Measurements from ENCODE around the gene MUSK.
"Not testable (repeated sequence)": the region's sequence is repeated elsewhere in the genome, so short reads cannot be mapped to it uniquely, and the experiment has no call there.

MUSK gene

DNA sequence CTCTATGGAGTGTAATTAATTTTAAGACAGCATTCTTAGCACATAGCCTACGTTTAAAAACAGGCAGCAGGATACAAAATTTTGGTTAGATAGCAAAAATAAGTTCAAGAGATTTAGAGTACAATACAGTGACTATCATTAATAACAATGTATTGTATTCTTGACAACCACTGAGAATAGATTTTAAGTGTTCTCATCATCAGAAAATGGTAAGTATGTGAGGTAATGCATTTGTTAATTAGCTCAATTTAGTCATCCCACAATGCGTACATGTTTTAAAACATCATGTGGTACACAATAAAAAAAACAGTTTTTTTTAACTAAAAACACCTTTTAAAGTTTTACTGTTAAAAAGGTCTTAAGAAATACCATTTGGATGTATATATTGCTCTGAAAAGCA is 94.2 kb downstream of the MUSK start:
- no peak for DNase-seq (ENCODE audit: low spot score)

DNA sequence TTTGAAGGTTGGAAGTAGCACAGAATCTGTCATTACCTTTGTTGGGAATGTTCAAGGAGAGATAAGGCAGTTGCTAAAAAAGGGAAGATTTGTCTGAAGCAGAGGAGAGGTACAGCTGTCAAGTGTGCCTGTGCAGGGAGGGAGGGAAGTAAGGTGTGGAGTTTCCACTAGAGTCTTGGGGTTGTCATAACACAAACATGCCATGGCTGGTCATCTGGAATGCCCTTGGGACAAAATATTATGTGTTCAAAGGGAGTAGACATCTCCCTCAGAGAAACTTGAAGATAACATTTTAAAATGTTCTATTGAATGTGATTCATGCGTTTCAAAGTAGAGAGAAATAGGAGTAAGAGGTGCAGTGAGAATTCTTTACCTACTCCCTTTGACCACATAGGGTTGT is 95.0 kb downstream of the MUSK start:
- DNase-seq (ENCODE audit: low spot score): no peak

DNA sequence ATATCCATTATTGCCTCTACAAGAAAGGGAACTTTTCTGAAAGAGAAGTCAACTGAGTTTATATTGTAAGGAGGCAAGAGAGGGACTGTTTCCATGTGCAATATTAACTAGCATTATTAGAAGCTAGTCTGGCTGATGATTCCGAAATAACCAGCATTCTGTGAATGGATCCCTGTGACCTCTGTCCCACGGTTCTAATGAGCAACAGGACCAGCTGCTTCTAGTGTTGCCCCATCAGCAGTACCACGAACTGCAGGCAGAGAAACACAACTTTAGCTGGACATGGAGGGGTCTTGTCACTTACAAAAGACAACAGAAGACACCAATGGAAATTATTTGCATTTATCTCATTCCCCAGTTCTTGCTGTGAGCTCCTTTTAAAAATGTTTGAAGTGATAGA is 95.4 kb downstream of the MUSK start:
- no peak for DNase-seq (ENCODE audit: low spot score)

DNA sequence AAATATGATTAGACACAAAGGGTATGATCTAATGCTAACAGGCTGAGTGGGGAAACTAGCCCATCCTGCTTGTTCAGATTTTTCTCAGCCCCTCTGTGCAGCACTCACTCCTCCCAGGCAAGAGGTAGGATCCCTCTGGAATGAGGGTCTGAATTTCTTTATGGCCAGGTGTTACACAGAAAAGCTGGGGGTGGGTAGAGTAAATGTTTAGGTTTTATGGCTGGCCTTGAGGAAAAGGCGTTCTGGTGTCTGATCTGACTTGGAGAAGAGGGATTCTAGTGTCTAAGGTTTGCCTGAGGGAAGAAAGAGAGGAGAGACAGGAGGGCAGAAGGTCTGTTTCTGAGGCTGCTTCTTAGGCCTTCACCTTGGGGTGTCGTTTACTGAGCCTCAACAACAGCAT is 97.3 kb downstream of the MUSK start:
- no peak for DNase-seq (ENCODE audit: low spot score)

DNA sequence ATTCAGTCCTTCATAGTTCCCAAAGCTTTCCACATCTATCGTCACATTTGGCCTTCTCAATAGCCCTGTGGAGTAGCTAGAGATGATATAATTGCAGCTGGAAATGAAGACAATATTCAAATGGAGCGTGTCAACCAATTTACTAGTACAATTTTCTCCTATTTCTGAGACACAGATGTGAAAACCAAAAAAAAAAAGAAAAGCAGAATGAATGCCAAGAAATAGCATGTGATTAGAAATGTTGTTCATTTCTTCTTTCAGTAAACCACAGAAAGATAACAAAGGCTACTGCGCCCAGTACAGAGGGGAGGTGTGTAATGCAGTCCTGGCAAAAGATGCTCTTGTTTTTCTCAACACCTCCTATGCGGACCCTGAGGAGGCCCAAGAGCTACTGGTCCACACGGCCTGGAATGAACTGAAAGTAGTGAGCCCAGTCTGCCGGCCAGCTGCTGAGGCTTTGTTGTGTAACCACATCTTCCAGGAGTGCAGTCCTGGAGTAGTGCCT is 99.0 kb downstream of the MUSK start:
- DNase-seq (ENCODE audit: low spot score): no peak

DNA sequence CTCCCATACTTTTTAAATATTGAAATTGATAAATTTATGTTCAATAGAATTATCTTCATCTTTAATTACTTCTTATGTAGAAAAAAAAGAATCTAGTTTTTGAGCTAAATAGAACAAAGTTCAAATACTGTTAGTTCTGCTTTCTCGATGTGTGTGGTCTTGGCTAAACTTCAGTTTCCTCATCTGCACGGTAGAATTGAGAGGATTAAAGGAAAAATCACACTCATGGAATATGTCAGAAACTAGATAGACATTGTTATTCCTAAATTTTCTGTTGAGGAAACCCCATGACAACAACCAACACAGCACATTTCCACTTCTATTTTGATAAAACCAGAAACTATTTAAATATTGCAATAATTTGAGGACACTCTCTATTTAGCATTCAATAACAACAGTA is 100.3 kb downstream of the MUSK start:
- DNase-seq (ENCODE audit: low spot score): no peak

DNA sequence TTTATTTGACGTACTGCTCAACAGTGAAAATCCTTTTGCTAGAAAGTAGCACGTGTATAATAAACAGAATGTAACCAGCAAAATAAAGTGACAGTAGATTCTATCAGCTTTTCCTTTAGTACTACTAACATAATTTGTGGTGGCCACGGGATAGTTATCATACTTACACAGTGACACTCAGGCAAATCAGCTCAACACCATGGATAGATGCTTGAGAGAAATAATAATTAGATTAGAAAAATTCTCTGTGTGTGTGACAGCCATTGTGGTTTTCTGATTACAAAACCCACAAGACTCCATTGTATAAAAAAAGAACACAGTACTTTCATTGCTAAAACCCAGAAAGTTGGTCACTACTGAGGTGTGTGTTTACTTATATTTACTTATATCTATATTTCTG is 101.1 kb downstream of the MUSK start:
- DNase-seq (ENCODE audit: low spot score): no peak

DNA sequence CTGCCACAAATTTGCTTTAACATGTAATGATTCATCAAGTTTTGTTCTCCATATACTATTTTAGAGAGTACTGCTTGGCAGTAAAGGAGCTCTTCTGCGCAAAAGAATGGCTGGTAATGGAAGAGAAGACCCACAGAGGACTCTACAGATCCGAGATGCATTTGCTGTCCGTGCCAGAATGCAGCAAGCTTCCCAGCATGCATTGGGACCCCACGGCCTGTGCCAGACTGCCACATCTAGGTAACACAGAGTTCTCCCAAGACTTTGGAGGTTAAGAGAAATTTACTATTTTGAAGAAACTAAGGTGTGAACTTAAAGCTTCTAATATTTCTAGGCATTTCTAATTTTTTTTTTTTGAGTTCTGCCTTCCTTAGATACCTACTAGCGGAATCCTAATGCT is 107.1 kb downstream of the MUSK start:
- DNase-seq (ENCODE audit: low spot score): no peak

DNA sequence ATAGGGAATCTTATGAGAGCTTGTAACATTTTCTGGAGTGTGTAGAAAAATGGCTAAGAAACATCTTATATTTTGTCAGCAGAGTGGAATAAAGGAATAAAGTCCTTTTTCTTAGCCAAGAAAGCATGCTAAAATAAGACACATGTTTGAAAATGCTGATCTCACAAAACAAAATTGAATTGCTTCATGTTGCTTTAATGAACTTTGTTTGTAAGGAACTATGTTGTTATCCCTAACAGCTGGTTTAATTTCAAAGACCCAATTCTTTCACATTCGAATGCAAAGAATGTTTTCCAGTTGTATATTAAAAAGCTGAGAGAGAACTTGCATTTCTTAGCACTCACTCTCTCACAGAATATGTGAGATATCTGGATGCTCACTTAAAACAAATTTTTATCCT is 107.6 kb downstream of the MUSK start:
- DNase-seq (ENCODE audit: low spot score): no peak

DNA sequence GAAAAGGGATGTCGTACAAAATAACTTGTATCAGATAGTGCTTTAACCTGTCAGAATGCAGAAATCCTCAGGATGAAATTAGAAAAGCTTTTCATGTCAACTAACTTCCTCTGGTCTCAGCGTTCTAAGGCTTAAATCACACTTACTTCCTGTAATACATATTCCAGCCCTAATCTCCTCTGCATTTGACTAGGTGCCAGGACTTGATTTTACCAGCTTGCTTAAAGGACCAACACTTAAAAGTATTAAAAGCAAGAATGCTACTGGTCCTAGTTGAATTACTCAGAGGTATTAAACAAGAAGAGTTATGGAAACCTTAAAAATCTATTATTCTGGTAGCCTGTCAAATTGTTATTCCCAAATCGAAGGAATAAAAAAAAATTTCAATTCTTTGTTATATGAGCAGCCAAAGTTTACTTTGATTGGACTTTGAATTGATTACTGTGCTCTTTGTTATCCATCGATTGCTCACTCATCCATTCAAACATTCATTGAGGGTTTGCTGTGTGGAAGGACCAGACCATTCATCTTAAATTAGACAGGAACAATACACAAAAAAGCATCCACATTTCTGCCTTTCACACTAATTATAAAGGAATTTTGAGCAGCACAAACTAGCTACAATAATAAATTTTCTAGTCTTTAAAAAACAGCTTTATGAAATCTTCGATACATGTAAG is 108.7 kb downstream of the MUSK start:
- DNase-seq (ENCODE audit: low spot score): no peak

DNA sequence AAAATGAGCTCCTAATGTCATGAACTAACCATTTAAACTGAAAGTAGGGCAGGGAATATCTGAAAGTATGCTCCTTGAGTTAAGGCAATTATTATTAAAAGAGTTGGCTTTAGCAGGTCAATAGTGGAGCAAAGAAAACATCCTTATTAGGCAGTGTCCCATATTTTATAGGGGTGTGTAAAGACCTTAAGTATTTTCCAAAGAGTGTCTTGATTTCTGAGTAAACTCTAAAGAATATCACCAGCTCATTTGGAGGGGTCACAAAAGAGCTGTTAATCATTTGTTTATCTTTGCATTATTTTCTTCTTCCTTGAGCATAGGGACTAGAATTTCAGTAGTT is 109.3 kb downstream of the MUSK start:
- no peak for DNase-seq (ENCODE audit: low spot score)

DNA sequence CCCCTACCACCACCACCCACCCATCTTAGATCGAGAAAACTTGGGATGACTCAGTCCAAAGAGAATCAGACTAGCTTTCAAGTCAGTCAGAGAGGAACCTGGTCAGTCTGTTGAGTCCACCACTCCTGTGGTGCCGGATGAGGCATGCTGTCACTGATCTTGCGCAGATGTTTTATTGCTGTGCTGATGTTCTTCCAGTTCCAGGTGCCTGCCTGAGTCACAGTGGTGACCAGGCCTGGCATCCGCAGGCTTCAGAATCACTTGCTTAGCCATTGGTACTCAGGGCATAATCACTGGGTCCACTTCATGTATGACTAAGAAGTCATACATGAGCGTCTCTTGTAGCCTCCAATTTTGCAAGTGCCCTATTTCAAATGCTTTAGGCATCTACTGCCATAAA is 114.1 kb downstream of the MUSK start:
- DNase-seq (ENCODE audit: low spot score): peak; percentile 91

DNA sequence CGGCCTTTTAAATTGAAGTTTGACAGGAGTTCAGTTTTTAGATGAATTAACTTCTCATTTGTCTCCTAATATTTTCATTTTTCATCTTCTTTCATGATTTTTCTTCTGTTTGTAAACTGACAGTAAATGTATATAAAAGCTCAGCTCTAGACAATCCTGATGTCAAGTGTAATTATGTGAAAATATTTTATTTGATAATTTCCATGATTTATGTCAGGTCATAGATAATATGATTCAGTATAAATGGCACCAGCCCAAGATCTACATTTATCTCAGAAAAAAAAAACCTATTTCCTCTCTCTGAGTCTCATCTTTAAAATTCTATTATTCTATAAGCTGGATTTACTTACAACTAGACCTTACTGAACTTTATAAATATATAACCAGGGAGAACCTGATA is 115.7 kb downstream of the MUSK start:
- DNase-seq (ENCODE audit: low spot score): no peak

DNA sequence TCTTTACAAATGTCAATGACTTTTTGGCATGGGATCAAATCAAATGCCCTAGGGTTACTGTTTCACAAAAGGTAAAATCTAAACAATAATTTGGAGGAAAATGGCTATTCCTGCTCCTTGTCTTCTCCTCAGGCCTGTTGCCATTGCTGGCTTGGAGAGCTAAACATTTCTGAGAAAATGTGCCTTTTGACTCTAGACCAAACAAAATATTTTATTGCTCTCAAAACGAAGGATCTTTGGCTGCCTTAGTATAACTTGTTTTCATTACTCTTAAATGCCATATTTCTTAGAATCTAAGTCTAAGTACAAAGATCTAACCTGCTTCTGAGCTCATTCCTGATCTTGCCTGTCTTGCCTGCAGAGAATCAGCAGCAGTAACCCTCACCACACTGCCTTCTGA is 116.6 kb downstream of the MUSK start:
- DNase-seq (ENCODE audit: low spot score): no peak

DNA sequence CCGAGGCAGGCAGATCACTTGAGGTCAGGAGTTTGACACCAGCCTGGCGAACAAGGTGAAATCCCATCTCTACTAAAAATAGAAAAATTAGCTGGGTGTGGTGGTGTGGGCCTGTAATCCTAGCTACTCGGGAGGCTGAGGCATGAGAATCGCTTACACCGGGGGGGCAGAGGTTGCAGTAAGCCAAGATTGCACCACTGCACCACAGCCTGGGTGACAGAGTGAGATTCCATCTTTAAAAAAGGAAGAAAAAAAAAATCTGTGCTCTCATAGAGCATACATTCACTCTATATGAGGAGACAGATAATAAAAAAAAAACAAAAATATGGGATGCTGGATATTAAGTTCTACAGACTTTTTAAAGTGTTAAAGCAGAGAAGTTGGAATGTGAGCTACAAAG is 119.8 kb downstream of the MUSK start:
- DNase-seq (ENCODE audit: low spot score): not testable (repeated sequence)

DNA sequence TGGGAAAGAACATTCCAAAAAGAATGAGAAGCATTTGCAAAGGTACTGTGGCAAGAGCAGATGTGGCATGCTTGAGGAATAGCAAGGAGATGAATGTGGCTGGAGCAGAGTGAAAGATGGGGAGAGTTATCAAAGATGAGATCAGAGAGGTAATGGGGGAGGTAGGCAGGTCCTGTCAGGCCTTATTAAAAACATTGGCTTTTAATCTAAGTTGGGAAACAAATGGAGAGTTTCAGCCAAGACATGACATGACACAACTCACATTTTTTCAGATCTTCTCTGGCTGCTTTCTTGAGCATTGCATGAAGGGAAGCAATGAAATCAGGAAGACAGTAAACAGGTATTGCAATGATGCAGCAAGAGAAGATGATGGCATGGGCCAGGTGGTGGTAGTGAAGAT is 120.3 kb downstream of the MUSK start:
- DNase-seq (ENCODE audit: low spot score): no peak

DNA sequence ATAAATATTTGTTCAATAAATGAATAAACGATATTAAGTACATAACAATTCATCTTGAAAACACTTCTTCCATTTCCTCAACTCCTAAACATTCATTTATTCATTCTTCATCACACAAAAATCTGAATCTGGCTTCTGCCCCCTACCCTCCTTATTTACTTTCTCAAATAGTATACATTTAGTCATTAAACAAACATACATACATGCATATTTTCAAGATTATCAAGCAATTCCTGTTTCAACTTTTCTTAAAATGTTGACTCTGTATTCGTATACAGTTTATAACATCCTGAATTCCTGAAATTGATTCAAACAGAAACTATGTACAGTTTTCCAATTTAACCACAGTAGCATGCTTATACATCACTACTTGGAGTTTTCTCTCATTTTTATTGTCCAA is 129.0 kb downstream of the MUSK start:
- DNase-seq (ENCODE audit: low spot score): no peak

DNA sequence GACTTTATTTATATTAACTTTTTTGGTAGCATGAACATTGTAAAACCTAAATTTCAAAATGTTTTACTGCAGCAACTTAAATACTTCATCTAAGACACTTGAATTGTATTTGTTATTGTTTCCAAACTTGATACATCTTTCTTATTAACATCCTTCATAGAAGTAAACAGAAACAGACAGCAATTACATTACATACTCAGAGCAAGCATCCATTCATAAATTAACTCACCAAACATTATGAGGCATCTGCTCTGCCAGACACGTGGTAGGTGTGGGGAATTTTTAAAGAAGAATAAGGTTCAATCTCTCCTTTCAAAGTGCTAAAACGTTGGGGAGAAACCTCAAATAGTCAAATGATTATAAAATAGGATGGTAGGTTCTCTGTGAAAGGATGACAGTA is 130.8 kb downstream of the MUSK start:
- no peak for DNase-seq (ENCODE audit: low spot score)

DNA sequence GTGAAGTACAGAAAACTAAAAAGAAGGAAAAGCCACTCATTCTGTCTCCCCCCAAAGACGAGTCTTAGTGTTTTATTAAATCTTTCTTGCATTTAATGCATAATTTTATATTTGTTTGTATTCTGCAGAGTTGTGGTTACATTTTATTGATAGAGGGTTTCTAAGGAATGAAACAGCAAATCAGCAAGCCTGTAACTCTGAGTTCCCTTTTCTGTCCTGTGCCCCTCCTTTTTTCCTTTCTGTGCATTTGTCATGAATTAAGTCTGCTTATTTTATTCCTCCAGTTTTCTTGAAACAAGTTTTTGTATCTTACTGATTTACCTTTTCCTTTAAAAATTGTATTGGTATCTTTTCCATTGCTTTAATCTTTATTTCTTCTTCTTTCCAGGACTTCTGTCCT is 132.8 kb downstream of the MUSK start:
- no peak for DNase-seq (ENCODE audit: low spot score)

DNA sequence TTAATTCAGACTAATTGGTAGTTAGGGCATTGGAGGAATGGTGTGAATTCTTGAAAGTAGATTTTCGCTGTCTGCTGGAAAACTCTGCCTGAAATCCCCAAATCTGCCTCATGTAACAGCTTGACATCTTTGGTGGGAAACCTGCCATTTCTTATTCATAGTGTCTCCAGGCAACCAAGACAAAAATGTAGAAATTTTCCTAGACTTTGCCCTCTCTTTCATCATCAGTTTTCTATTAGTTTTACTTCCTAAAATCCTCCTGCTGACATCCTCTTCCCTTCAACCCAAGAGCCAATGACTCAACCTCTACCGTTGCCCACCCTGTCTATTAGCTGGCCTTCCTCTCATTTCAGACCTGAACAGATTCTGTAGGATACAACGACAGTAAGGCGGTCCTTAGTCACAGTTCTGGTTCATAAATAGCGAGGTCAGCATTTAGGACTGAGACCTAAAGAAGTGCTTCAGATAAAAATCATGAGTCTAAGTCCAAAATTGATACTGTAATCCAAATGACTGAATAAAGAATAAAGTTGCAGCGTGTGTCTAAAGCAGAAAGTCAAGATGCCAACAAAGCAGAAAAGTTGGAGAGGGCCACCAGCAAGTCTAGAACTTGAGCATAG is 133.9 kb downstream of the MUSK start:
- no peak for DNase-seq (ENCODE audit: low spot score)

DNA sequence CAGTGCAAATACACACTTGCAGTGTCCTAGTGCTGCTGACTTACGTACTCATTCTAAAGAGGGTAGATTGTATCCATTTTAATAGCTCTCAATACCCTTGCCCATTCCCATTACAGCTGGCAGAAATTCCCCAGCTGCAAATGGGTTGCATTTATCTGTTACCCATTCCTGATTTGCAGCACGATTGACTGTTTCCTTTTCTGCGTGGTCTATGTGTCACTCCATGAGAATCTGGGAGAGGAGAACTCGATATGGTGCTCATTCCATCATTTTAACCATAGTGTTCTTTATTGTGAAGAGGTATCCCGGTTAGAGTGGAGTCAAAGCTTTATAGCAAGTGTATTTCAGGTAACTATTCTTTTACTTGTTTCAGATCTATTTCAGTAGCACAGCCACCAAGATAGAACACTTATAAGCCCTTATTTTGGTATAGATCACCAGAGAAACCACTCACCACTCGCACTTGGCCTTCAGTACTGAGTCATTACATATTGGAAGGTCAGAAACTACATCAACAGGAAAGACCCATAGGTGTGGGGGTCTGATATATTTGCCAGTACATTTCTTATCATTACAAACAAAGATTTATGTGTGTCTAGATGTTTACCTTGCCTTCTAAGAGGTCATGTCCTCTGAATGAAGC is 139.5 kb downstream of the MUSK start:
- no peak for DNase-seq (ENCODE audit: low spot score)

DNA sequence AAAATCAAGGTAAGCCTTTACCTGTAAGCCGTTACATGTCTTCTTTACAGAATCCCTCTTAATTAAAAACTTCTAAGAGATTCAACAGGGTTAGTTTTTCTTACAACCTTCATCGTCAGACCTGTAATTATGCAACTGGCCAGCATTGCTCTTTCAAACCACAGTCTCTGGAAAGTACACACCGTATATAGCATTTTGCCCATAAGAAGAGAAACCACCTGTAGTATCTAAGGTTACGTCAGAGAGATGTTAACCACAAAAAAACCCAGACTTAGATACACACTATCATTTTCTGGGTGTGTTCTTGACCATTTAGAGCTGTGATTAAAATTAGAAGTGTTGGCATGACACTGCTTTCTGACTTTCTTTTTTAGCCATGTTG is 140.0 kb downstream of the MUSK start:
- DNase-seq (ENCODE audit: low spot score): no peak

DNA sequence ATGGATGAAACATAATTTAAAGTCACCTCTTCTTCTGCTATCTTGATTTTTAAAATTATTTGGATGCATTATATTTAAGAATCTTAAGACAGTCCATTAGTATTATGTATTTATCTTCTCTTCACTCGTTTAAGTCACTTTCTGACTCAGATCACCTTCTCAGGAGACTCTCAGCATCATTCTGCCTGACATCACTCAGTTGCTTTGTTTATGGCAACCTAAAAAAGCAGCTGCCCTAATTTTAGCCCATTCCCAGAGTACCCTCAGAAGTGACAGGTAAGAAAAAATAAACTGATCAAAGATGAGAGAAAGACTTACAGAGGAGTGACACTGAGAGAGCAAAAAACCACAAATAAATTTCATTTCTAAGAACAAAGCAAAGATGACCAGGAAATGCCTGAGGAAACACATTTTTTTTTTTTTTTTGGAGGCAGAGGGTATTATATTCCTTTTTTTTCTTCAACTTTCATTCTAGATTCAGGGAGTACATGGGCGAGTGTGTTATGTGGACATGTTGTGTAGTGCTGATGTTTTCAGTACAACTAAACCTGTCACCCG is 140.5 kb downstream of the MUSK start:
- no peak for DNase-seq (ENCODE audit: low spot score)
